HG02852 (cell line): ENCODE data around the gene TRPM5.

Experiments
- ATAC-seq: cut with Tn5 transposase; IDR thresholded peaks from one replicate; pipeline ENCODE4 v1.9.1; 2021; ENCODE audit warnings: mild to moderate bottlenecking, moderate library complexity; ENCODE audit not compliant: unreplicated experiment

TRPM5 gene

DNA sequence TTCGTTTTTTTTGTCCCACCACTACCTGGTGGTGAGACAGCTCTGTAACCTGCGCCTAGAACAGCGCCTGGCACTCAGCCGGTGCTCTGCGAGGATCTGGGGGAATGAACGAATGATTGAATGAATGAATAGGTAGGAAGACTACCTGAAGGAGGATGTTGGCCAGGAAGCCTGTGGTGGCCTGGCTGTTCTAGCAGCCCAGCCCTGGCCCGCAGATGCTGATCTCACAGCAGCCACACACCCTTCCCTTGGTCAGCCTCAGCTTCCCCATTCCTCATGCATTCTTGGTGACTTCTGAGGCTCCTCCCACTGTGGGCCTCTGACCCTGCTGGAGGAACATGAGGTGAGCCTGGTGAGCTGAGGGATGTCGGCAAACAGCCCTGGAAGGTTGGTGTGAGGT, 3.7 kb downstream of the TRPM5 start:
- no peak for ATAC-seq

DNA sequence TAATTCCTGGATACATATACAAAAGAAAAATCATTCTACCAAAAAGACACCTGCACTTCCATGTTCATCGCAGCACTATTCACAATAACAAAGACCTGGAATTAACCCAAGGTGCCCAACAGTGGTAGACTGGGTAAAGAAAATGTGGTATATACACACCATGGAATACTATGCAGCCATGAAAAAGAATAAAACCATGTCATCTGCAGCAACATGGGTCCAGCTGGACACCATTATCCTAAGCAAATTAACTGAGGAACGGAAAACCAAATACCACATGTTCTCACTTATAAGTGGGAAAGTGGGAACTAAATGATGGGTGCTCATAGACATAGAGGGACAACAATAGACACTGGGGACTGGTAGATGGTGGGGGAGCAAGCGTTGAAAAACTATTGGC, 4.5 kb downstream of the TRPM5 start:
- ATAC-seq: no peak

DNA sequence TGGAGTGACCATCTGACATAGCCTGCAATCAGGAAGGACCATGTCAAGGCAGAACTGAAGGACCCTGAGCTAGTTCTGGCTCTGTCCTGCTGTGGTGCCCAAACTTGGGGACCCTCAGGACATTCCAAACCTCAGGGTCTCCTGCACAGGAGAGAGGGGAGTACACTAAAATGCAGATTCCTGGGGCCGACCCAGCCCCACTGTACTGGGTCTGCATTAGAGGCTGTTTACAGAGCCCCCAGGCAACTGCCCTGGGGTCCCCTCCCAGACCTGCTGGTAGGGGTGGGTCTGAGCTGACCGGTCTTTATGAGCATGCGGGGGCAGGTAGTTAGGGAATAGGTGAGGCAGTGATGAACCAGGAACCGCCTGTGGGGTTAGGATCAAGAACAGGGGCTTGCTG, 6.8 kb downstream of the TRPM5 start:
- ATAC-seq: no peak

DNA sequence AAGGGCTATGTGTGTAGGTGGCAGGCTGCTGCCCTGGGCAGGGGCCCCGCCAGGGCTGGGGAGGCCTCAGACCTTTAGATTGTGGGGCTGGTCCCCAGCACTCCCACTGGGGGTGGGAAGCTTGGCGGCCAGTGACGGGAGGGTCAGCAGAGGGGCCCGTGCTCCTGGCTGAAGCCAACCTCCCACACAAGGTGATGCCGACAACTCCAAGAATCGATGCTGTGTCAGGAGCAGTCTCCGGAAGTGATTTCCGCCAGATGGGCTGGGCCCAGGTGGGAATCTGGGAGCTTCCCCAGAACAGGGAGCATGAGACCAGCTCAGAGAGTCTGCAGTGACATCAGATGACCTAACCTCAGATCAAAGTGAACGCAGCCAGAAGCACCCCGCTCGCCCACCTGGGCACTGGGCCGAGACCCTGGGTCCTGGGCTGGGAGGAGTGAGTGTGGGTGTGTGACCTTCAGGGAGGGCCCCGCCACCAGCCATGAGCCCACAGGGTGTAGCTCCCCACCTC, 7.7 kb downstream of the TRPM5 start:
- no peak for ATAC-seq

DNA sequence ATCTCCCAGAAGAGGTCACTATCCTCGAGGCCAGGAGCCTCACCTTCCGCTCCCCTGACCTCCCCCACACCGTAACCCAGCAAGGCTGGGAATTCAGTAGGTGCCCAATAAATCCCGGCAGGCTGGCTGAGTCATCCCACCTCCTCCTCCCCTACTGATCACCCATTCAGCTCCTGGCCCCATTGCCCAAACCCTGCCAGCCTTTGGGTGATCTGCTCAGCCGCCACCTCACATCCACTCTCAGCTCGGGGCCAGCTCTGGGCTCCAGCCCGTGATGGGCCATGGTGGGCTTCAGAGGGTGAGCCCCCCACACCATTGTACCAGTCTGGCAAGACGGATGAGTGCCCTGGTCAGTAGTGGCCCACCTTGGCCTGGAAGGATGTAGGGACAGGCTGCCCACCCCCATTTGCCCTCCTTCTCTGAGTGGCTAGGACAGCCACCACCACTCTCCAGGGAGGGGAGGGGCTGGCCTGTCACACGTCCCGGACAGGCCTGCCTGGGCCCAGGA, 8.2 kb downstream of the TRPM5 start:
- no peak for ATAC-seq

DNA sequence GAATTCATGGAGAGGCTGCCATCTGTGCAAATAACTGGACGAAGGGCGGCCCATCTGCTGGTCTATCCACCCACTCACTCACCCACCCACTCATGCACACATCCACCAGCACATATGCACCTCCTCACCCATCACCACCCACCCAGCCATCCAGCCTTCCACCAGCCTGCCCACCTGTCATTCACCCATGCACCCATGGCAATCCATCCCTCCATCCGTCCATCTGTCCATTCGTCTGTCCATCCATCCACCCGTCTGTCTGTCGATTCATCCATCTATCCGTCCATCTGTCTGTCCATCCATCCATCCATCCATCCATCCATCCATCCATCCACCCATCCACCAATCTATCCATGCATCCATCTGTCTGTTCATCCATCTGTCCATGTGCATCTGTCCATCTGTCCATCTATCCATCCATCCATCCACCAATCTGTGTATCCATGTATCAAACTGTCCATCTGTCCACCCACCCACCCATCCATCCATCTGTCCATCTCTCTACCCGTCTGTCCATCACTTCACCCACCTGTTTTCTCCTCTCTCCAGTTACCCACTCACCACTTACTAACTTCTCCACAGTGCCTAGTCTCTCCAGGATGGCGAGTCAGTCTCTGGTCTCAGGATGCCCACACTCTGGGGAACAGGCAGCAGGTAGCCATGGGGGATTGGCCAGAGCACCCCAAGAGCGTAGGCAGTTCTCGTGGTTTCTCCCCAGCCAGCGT, 8.9 kb downstream of the TRPM5 start:
- ATAC-seq: no peak

DNA sequence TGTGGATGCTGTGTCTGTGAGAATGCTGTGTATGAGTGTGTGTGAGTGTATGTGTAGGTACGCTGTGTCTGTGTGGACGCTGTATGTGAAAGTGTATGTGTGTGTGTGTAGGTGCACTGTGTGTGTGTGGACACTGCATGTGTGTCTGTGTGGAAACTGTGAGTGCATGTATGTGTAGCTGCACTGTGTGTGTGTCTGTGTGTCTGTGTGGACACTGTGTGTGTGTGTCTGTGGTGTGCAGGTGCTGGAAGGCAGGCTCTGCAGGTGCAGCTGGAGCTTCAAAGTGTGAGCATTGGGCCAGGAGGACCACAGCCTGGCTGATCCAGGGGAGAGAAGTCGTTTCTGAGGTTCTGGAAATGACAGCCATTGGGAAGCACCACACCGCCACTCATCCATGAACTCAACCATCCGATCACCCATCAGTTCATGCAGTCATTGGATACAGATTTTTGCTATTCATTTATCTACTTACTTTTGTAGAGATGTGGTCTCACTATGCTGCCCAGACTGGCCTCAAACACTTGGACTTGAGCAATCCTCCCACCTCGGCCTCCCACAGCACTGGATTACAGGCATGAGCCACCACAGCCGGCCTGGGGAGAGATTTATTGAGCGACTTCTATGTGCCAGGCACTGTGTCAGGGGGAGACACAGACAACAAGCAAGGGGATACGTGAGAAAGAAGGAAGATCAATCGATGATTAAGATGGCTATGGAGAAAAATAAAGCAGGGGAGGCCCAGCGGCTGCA, 9.6 kb downstream of the TRPM5 start:
- ATAC-seq: no peak

DNA sequence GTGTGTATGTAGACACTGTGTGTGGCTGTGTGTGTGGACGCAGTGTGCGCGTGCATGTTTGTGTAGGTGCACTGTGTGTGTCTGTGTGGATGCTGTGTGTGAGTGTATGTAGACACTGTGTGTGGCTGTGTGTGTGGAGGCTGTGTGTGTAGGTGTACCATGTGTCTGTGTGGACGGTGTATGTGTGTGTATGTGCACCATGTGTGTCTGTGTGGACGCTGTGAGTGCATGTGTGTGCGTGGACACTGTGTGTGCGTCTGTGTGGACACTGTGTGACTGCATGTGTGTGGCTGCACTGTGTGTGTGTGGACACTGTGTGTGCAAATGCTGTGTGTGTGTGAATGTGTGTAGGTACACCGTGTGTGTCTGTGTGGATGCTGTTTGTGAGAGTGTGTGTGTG, 10.3 kb downstream of the TRPM5 start:
- no peak for ATAC-seq

DNA sequence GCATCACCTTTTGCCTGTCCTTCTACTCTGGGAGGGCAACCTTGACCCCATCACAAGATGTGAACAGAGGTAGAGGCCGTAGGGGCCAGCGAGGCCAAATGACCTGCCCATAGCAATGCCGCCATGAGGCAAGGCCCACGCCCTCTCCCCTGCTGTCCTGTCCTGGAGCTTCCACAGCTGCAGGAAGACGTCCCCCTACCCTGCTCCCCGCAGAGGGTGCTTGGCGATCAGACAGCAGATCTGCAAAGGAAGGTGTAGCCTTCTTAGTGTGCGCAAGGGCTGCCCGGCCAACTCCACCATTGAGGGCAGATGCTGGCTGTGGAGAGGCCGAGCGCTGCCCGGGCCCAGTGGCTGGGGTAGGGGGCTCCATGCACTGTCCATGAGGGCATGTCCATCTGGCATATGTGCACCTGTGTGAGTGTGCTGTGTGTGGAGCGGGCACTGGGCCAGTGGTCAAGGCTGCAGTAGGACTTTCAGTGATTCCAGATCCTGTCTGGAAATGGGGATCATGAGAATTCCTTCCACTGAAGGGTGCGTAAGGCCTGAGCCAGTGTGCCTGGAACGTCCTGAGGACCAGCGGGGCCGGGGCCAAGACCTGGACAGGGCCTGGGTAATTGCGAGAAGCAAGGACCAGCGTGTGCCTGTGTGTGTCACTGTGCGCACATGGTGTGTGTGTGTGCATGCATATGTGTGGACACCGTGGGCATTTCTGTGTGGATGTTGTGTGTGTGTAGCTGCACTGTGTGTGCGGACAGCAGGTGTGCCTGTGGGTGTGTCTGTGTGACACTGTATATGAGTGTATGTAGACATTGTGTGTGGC, 11.0 kb downstream of the TRPM5 start:
- no peak for ATAC-seq

DNA sequence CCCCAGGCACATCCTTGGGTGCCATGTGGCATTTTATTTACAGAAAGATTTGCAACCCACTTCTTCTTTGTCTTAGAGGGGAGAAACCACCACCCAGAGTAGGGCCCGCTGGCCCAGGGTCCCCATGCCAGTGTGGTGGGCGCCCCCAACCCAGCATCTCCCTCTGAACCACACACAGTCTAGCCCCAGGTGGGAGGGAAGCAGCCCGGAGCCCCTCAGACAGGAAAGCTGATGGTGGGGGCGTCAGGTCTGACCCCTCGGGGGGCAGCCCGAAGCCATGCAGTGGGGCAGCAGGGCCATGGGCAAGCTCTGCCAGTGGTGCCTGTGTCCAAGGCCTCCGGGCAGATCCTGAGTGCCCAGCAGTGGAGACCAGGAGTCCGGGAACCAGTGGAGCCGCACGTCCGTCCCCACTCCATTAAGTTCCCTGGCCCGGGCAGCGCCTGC, 11.7 kb downstream of the TRPM5 start:
- ATAC-seq: no peak

DNA sequence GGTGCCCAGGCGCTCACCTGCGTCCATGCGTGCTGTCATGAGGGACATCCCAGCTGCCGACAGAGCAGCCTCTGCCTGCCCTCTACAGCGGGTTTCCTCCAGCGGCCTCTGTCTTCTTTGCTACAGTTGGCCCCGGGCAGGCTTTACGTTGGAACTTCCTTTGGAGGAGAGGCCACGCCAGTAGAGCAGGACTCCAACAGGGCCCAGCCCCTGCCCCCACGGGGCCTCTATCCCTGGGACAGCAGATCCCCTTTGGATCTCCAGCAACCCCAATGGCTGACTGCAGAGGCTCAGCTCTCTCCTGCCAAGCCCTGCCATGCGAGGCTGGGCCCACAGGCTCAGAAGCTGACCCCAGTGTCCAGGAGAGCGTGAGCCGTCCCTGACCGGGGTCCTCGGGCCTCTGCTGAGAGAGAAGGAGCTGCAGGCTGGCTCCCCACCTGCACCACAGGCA, 12.1 kb downstream of the TRPM5 start:
- ATAC-seq: no peak

DNA sequence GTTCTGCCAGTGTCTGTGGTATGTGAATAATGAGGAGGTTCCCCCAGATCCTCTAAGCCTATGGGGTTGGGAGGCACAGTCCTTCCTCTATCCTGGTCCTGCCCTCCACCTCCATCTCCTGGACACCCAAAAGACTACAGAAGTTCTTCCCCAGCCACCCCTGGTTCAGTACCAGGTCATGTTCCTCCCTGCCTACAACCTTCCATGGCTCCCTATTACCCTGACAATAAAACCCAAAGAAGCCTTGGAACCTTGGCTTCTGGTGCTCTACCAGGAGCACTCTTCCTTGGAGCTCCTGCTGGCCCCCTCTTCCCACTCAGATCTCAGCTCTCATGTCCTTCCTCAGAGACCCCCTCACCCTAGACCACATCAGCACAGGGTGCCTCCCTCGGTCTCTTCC, 12.9 kb downstream of the TRPM5 start:
- ATAC-seq: no peak

DNA sequence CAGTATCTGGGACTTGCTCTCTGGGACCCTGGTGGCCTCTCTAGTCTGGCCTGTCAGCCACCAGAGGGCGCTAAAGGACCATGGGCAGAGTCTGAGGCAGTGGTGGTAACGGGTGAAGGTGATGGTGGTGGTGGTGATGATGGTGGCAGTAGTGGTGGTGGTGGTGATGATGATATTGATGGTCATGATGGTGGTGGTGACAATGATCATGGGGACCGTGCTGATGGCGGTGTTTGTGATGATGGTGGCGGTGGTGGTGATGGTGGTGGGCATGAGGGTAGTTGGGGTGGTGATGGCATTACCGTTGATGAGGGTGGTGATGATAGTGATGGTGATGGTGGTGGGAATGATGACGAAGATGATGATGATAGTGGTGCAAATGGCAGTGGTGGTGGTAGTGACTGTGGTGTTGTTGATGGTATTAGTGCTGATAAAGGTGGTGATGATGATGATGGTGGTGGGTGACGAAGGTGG, 16.0 kb downstream of the TRPM5 start:
- ATAC-seq: no peak

DNA sequence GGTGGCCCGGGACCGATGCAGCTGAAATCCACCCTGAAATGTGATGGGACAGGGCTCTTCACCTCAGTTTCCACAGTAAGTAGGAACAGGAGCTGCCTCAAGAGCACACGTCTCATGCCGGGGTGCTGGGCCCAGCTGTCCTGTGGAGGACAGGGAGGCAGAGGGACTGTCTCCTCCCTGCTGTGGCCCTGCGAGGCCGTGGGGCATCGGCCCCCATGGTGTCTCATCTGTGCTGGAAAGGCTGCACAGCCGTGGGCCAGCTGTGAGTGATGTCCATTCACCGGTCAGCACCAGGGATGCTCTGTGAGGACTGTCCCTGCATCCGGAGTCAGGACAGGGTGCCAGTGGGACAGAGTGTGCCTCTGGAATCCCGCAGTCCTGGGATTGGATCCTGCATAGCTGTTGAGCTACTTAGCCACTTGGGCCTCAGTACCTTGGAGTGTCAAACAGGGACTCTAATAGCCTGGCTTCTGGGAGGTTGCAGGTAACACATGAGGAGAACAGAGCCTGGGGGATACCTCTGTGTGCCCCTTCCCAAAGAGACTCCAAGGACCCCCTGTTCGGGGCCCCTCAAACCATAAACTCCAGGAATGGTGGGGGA, 16.5 kb downstream of the TRPM5 start:
- ATAC-seq: no peak

DNA sequence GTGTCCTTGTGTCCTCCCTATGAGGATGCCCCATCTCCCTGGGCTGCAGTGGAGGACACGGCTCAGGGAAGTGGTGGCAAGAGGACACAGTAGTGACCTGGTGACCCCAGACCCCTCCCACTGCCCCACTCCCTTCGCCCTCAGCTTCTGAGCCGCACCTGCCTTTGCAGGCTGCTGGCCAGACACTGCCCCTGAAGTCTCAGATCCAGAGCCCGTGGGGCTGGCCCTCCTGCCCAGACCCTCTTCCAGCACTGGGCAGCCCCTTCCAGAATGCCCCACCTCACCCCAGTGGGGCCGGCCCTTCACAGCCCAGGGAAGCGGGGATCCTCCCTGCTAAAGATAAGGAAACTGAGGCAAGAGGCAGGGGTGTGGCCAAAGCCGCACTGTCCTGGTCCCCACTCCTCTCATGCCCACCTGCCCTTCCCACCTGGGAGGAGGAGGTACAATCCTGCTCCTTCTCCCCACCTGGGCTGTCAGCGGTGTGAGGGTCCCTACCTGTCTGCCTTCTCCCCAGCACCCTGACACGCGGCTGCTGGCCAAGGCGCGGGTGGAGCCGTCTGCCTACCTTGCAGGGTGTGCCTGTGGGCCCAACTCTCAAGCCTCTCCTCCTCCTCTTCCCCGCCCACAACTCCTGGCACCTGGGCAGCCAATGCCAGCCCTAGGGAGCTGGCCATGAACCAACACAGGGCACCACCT, 17.3 kb downstream of the TRPM5 start:
- ATAC-seq: no peak

DNA sequence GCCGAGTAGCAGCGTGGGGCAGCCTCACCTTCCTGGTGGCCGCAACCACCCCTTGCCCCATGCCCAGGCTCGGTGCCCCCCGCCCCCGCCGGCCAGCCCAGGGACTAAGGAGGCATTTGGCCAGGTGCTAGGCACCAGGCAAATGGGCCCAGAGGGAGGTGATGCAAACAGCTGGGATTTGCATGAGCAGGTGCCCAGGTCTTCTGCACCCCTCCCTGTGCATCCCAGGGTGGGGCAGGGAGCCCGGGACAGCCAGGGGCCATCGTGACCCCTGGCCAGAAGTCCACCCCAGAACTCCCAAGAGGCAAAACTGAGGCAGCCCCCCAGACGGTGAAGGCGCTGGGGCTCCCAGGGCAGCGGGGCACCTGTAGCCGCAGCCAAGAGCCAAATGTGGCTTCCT, 18.1 kb downstream of the TRPM5 start:
- no peak for ATAC-seq

DNA sequence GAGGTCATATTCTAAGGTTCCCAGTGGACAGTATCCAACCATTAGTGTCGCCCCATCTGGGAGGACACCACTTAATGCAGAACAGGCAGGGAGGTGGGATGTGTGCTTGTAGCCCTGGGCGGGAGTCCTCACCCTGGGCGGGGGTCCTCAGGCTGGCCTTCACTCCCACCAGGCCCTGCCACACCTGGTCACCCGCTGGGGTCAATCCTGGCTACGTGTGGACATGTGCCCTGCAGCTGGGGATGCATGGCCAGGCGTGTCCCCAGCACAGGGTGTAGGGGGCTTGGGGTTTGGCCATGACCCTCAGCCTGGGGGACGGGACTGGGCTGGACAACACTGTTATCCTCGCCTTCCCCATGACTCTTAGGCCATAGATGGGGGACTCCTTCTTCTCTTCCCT, 18.8 kb downstream of the TRPM5 start:
- ATAC-seq: no peak

DNA sequence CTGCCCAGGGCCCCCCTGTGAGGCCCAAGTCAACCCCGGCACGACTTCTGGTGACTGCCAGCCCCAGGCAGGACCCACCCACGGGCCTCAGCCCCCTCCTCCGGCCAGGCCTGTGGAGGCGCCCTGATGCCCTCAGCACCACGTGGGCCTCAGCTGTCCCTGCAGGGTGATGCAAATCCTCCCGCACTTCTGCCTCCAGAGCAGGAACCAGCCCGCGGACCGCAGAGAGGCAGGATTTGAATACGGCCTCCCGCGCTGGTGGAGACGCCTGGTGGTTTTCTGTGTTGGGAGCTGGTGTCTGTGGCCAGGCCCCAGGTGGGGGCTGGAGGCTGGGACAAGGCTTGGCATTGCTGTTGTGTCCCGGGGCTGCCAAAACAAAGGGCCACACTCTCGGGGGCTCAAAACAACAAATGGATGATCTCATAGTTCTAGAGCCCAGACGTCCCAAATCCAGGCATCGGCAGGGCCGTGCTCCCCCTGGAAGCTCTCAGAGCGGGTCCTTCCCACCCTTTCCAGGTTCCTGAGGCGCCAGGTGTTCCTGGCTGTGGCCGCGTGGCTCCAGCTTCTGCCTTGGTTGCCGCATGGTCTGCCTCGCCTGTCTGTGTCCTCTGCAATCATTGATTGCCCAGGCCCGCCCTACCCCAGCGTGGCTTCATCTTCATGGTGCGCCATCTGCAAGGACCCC, 19.4 kb downstream of the TRPM5 start:
- no peak for ATAC-seq
